Measurements from ENCODE around the gene TOMM70. TPM values are rescaled to one million over a fixed set of nuclear protein-coding genes. Genes with fewer than 3 reads are reported as not detected.
"Not testable (repeated sequence)": the region's sequence is repeated elsewhere in the genome, so short reads cannot be mapped to it uniquely, and the experiment has no call there.

The TOMM70 gene
- total RNA-seq, result 40.9 TPM

- Histone ChIP-seq H3K9me3 (ENCODE audit: low read depth, low read length) (no peaks in the 10 kb centered on the region), H3K4me3 (ENCODE audit: low read length) (peak within 1 kb of the TSS; percentile 75), H3K4me1 (ENCODE audit: insufficient read depth, low read length) (peaks cover 36% of the 10 kb centered on the region), H3K27me3 (ENCODE audit: insufficient read depth, low read length) (no peaks in the 10 kb centered on the region)
Observed at GRCh38 chr3:100400780-100401673, at the start of gene TOMM70, which contains the start of gene LNP1. TOMM70 (minus strand) TSS chr3:100401089; CDS start chr3:100400949, 140 bp downstream. LNP1 (plus strand) TSS chr3:100401539; CDS start chr3:100429730, 28,191 bp downstream.

GRCh38 chr3:100449214-100449613, 48.3 kb upstream of the TOMM70 start:
- no peaks in the 10 kb centered on the region for H3K4me1 ChIP-seq (ENCODE audit: insufficient read depth, low read length)
- no peaks in the 10 kb centered on the region for H3K27me3 ChIP-seq (ENCODE audit: insufficient read depth, low read length)
- no peak overlapping the region for H3K4me3 ChIP-seq (ENCODE audit: low read length)
- no peaks in the 10 kb centered on the region for H3K9me3 ChIP-seq (ENCODE audit: low read depth, low read length)

- no peaks in the 10 kb centered on the region for H3K4me1 ChIP-seq (ENCODE audit: insufficient read depth, low read length)
- no peaks in the 10 kb centered on the region for H3K27me3 ChIP-seq (ENCODE audit: insufficient read depth, low read length)
- H3K9me3 ChIP-seq (ENCODE audit: low read depth, low read length), result no peaks in the 10 kb centered on the region
- H3K4me3 ChIP-seq (ENCODE audit: low read length), result no peak overlapping the region
Observed at GRCh38 chr3:100448079-100448478, 47.2 kb upstream of the TOMM70 start.

- H3K4me1 ChIP-seq (ENCODE audit: insufficient read depth, low read length); H3K4me3 ChIP-seq (ENCODE audit: low read length); H3K27me3 ChIP-seq (ENCODE audit: insufficient read depth, low read length); H3K9me3 ChIP-seq (ENCODE audit: low read depth, low read length): not testable (repeated sequence)
Observed at GRCh38 chr3:100447067-100447466, 46.2 kb upstream of the TOMM70 start.

- no peaks in the 10 kb centered on the region for H3K27me3 ChIP-seq (ENCODE audit: insufficient read depth, low read length)
- H3K4me1 ChIP-seq (ENCODE audit: insufficient read depth, low read length), result no peaks in the 10 kb centered on the region
- no peaks in the 10 kb centered on the region for H3K9me3 ChIP-seq (ENCODE audit: low read depth, low read length)
- H3K4me3 ChIP-seq (ENCODE audit: low read length), result no peak overlapping the region
Observed at GRCh38 chr3:100443690-100444089, 42.8 kb upstream of the TOMM70 start.

GRCh38 chr3:100440895-100441294, 40.0 kb upstream of the TOMM70 start:
- Histone ChIP-seq H3K4me3 (ENCODE audit: low read length) (no peak overlapping the region), H3K27me3 (ENCODE audit: insufficient read depth, low read length) (no peaks in the 10 kb centered on the region), H3K9me3 (ENCODE audit: low read depth, low read length) (no peaks in the 10 kb centered on the region), H3K4me1 (ENCODE audit: insufficient read depth, low read length) (no peaks in the 10 kb centered on the region)

GRCh38 chr3:100438623-100438974, 37.7 kb upstream of the TOMM70 start:
- Histone ChIP-seq H3K4me3 (ENCODE audit: low read length) (no peak overlapping the region), H3K9me3 (ENCODE audit: low read depth, low read length) (no peaks in the 10 kb centered on the region), H3K27me3 (ENCODE audit: insufficient read depth, low read length) (no peaks in the 10 kb centered on the region), H3K4me1 (ENCODE audit: insufficient read depth, low read length) (no peaks in the 10 kb centered on the region)

GRCh38 chr3:100437721-100438622, 37.1 kb upstream of the TOMM70 start:
- H3K27me3 ChIP-seq (ENCODE audit: insufficient read depth, low read length), result no peaks in the 10 kb centered on the region
- no peak overlapping the region for H3K4me3 ChIP-seq (ENCODE audit: low read length)

GRCh38 chr3:100436951-100437350, 36.1 kb upstream of the TOMM70 start:
- Histone ChIP-seq H3K9me3 (ENCODE audit: low read depth, low read length) (no peaks in the 10 kb centered on the region), H3K4me3 (ENCODE audit: low read length) (no peak overlapping the region), H3K27me3 (ENCODE audit: insufficient read depth, low read length) (no peaks in the 10 kb centered on the region)

More at GRCh38 chr3:100437721-100438622, 37.1 kb upstream of the TOMM70 start:
- Histone ChIP-seq H3K4me1 (ENCODE audit: insufficient read depth, low read length) (no peaks in the 10 kb centered on the region), H3K9me3 (ENCODE audit: low read depth, low read length) (no peaks in the 10 kb centered on the region)

GRCh38 chr3:100429187-100429716, 28.4 kb upstream of the TOMM70 start:
- no peaks in the 10 kb centered on the region for H3K4me1 ChIP-seq (ENCODE audit: insufficient read depth, low read length)
- no peak overlapping the region for H3K4me3 ChIP-seq (ENCODE audit: low read length)
- H3K9me3 ChIP-seq (ENCODE audit: low read depth, low read length), result no peaks in the 10 kb centered on the region
- no peaks in the 10 kb centered on the region for H3K27me3 ChIP-seq (ENCODE audit: insufficient read depth, low read length)

More at GRCh38 chr3:100436951-100437350, 36.1 kb upstream of the TOMM70 start:
- no peaks in the 10 kb centered on the region for H3K4me1 ChIP-seq (ENCODE audit: insufficient read depth, low read length)

GRCh38 chr3:100427699-100428098, 26.8 kb upstream of the TOMM70 start:
- H3K9me3 ChIP-seq (ENCODE audit: low read depth, low read length), result no peaks in the 10 kb centered on the region
- H3K4me1 ChIP-seq (ENCODE audit: insufficient read depth, low read length), result no peaks in the 10 kb centered on the region
- no peak overlapping the region for H3K4me3 ChIP-seq (ENCODE audit: low read length)
- no peaks in the 10 kb centered on the region for H3K27me3 ChIP-seq (ENCODE audit: insufficient read depth, low read length)

GRCh38 chr3:100426067-100426682, 25.3 kb upstream of the TOMM70 start:
- Histone ChIP-seq H3K27me3 (ENCODE audit: insufficient read depth, low read length) (no peaks in the 10 kb centered on the region), H3K4me1 (ENCODE audit: insufficient read depth, low read length) (no peaks in the 10 kb centered on the region), H3K4me3 (ENCODE audit: low read length) (no peak overlapping the region), H3K9me3 (ENCODE audit: low read depth, low read length) (no peaks in the 10 kb centered on the region)

GRCh38 chr3:100425316-100425715, 24.4 kb upstream of the TOMM70 start:
- Histone ChIP-seq H3K27me3 (ENCODE audit: insufficient read depth, low read length) (no peaks in the 10 kb centered on the region), H3K9me3 (ENCODE audit: low read depth, low read length) (no peaks in the 10 kb centered on the region), H3K4me3 (ENCODE audit: low read length) (no peak overlapping the region), H3K4me1 (ENCODE audit: insufficient read depth, low read length) (peaks cover under 1% of the 10 kb centered on the region)

GRCh38 chr3:100424261-100424660, 23.4 kb upstream of the TOMM70 start:
- peaks cover 8% of the 10 kb centered on the region for H3K4me1 ChIP-seq (ENCODE audit: insufficient read depth, low read length)
- H3K27me3 ChIP-seq (ENCODE audit: insufficient read depth, low read length), result no peaks in the 10 kb centered on the region
- no peak overlapping the region for H3K4me3 ChIP-seq (ENCODE audit: low read length)
- H3K9me3 ChIP-seq (ENCODE audit: low read depth, low read length), result no peaks in the 10 kb centered on the region
